Liver (tissue), 9 donors: ENCODE results near the gene TOM1L2. TPM values are rescaled to one million over a fixed set of nuclear protein-coding genes. Genes with fewer than 3 reads are reported as not detected.

Source experiments
- DNase-seq: peaks from one replicate; pipeline ENCODE4 v3.0.0-alpha.2; 2017; ENCODE audit warnings: low spot score
- H3K27ac ChIP-seq, 2 donors: one replicate each; pipeline ENCODE4 v1.7.0; 2013; ENCODE audit warnings: inconsistent platforms in 2 of 2, low read length in 2 of 2, control low read depth in 1 of 2, low read depth in 1 of 2, mild to moderate bottlenecking in 1 of 2
- H3K27me3 ChIP-seq, 4 donors: one replicate each; pipeline versions ENCODE4 v1.6.1 to v1.7.0; 2013; ENCODE audit warnings: low read length in 3 of 4, inconsistent platforms in 1 of 4, mild to moderate bottlenecking in 1 of 4, moderate library complexity in 1 of 4; ENCODE audit not compliant: control insufficient read depth in 4 of 4, insufficient read depth in 4 of 4
- H3K36me3 ChIP-seq, 4 donors: one replicate each; pipeline versions ENCODE4 v1.6.1 to v1.7.0; 2013; ENCODE audit warnings: low read length in 3 of 4, mild to moderate bottlenecking in 3 of 4, low read depth in 1 of 4, moderate library complexity in 1 of 4; ENCODE audit not compliant: control insufficient read depth in 4 of 4, insufficient read depth in 3 of 4
- H3K4me1 ChIP-seq, 4 donors: one replicate each; pipeline versions ENCODE4 v1.6.1 to v1.7.0; 2013; ENCODE audit warnings: low read length in 3 of 4, mild to moderate bottlenecking in 3 of 4, moderate library complexity in 1 of 4; ENCODE audit not compliant: control insufficient read depth in 4 of 4, insufficient read depth in 4 of 4
- H3K4me3 ChIP-seq, 3 donors: one replicate each; pipeline versions ENCODE4 v1.6.1 to v1.7.0; 2013; ENCODE audit warnings: low read length in 3 of 3, control low read depth in 1 of 3, low read depth in 1 of 3, mild to moderate bottlenecking in 1 of 3
- H3K9ac ChIP-seq, 2 donors: one replicate each; pipeline ENCODE4 v1.7.0; 2013; ENCODE audit warnings: low read length in 2 of 2, mild to moderate bottlenecking in 2 of 2, moderate library complexity in 2 of 2, control low read depth in 1 of 2, low read depth in 1 of 2
- H3K9me3 ChIP-seq, 4 donors: one replicate each; pipeline versions ENCODE4 v1.6.1 to v1.7.0; 2013; ENCODE audit warnings: low read length in 3 of 4; ENCODE audit not compliant: control insufficient read depth in 4 of 4
- EGR1 ChIP-seq, 2 donors: IDR thresholded peaks; 2 replicates each; pipeline ENCODE4 v1.6.1; 2016 to 2018; ENCODE audit warnings: antibody characterized with exemption in 2 of 2, low read depth in 2 of 2
- FOXA1 ChIP-seq: IDR thresholded peaks from 2 replicates; pipeline ENCODE4 v1.6.1; 2016; ENCODE audit warnings: antibody characterized with exemption
- FOXA2 ChIP-seq: IDR thresholded peaks from 2 replicates; pipeline ENCODE4 v1.6.1; 2016; ENCODE audit warnings: antibody characterized with exemption
- GABPA ChIP-seq, 2 donors: IDR thresholded peaks in 1 of 2; conservative IDR thresholded peaks in 1 of 2; 2 replicates each; pipeline ENCODE4 v1.6.1; 2016; ENCODE audit warnings: antibody characterized with exemption in 2 of 2, mild to moderate bottlenecking in 1 of 2, moderate library complexity in 1 of 2
- HNF4A ChIP-seq, 2 donors: conservative IDR thresholded peaks; 2 replicates each; pipeline ENCODE4 v1.6.1; 2016; ENCODE audit warnings: antibody characterized with exemption in 2 of 2, mild to moderate bottlenecking in 2 of 2
- HNF4G ChIP-seq: IDR thresholded peaks from 2 replicates; pipeline ENCODE4 v1.6.1; 2016; ENCODE audit warnings: antibody characterized with exemption
- JUND ChIP-seq, 2 donors: IDR thresholded peaks; 2 replicates each; pipeline ENCODE4 v1.6.1; 2016; ENCODE audit warnings: antibody characterized with exemption in 2 of 2
- NR2F2 ChIP-seq: IDR thresholded peaks from 2 replicates; pipeline ENCODE4 v1.6.1; 2016; ENCODE audit warnings: antibody characterized with exemption
- RAD21 ChIP-seq, 2 donors: IDR thresholded peaks; 2 replicates each; pipeline ENCODE4 v1.6.1; 2016; ENCODE audit warnings: antibody characterized with exemption in 2 of 2, mild to moderate bottlenecking in 2 of 2
- RXRA ChIP-seq, 2 donors: IDR thresholded peaks; 2 replicates each; pipeline ENCODE4 v1.6.1; 2017 to 2018; ENCODE audit warnings: antibody characterized with exemption in 2 of 2, mild to moderate bottlenecking in 1 of 2
- SP1 ChIP-seq: IDR thresholded peaks from 2 replicates; pipeline ENCODE4 v1.6.1; 2018; ENCODE audit warnings: antibody characterized with exemption, mild to moderate bottlenecking
- TAF1 ChIP-seq: conservative IDR thresholded peaks from 2 replicates; pipeline ENCODE4 v1.6.1; 2016; ENCODE audit warnings: antibody characterized with exemption, mild to moderate bottlenecking
- YY1 ChIP-seq: IDR thresholded peaks from 2 replicates; pipeline ENCODE4 v1.6.1; 2016; ENCODE audit warnings: antibody characterized with exemption, mild to moderate bottlenecking
- WGBS: extraction: QIAGEN DNeasy Blood & Tissue Kit; methylation state at CpG from one replicate; pipeline ENCODE4 v1.1.7; 2013; 5-methylcytosine and 5-hydroxymethylcytosine counted together
- polyA plus RNA-seq, 2 donors: library from polyadenylated mRNA; stranded (reverse) in 1 of 2; unstranded in 1 of 2; fragments of 200-250 nt in 1 of 2; fragments of >200 nt in 1 of 2; fragmentation: Nextera tagmentation in 1 of 2; extraction: Ambion mirVana in 1 of 2; gene quantifications; one replicate each; pipeline versions ENCODE4 v1.2.1 to v1.2.3, GENCODE V29; 2013 to 2015
- total RNA-seq, 2 donors: library from RNA; depleted of rRNA; stranded (reverse); fragments of >200 nt; gene quantifications; one replicate each; pipeline ENCODE4 v1.2.3, GENCODE V29; 2014
- TF ChIP-seq, protein P1 (sequence below): IDR thresholded peaks from 2 replicates; pipeline ENCODE4 v1.6.1; 2016; ENCODE audit warnings: antibody characterized with exemption
- TF ChIP-seq, protein P2 (sequence below): IDR thresholded peaks from 2 replicates; pipeline ENCODE4 v1.6.1; 2016; ENCODE audit warnings: antibody characterized with exemption
- TF ChIP-seq, protein P3 (sequence below): fragments of 150-350 bp; IDR thresholded peaks from 2 replicates; pipeline ENCODE4 v1.5.1; 2017; ENCODE audit warnings: improper control_type of control experiment, low read depth, low read length; ENCODE audit not compliant: missing input control
- TF ChIP-seq, protein P4 (sequence below): IDR thresholded peaks from 2 replicates; pipeline ENCODE4 v1.6.1; 2016; ENCODE audit warnings: antibody characterized with exemption
- TF ChIP-seq, protein P5 (sequence below): IDR thresholded peaks from 2 replicates; pipeline ENCODE4 v1.6.1; 2016; ENCODE audit warnings: antibody characterized with exemption, mild to moderate bottlenecking
- donor health status: healthy.
- donor health status: healthy.
- donor health status: healthy.
- donor health status: healthy.
- donor health status: healthy.

TOM1L2 gene
- total and polyA plus RNA-seq, 4 donors, result 5.0 to 24.0 (median 9.3) TPM

DNA sequence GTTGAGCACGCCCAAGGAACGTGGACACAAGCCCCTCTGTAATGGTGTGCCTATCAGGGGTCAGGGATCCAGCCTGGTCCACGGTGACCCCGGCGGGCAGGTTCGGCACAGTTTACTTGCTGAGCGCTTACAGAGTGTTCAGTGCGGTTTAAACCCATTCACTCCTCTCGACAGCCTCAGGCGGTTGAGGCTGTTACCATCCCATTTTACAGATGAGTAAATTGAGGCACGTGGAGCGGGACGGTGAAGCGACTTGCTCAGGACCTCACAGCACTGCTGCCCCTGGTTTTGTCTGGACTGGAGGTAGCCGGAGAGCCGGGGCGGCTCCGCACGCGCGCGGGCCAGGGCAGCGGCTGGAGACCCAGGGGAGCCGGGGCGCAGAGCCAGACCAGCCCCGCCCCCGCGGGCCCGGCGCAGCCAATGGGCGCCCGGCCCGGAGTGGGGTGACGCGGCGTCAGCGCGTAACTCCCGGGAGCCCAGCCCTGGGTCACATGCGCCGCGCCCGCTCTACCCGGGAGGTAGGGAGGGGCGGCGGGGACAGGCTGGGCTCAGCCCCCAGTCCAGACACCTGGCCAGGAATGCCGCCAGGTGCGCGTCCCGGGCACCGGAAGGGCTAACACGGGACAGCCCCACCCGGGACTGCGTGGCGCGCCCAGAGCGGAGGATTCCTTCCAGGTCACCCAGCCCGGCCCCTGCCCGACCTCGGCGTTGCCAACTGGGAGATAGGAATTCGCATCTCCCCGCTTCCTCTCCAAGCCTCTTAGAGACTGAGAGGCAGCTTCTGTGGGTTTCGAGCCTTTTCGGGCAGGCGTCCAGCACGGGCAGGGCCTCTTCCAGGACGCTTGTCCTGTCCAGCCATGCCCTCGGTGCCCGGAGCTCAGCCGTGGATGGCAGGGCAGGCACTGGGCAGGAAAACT, 132.2 kb downstream of the TOM1L2 start:
- DNase-seq, result peak; percentile 89
- H3K27me3 ChIP-seq, result no peaks in the 10 kb centered on the region
- H3K36me3 ChIP-seq, result no peaks in the 10 kb centered on the region
- H3K4me1 ChIP-seq, result peaks cover 25 to 55% (median 44%) of the 10 kb centered on the region in 4 donors
- peak overlapping the region; percentile 97 to 100 for H3K27ac ChIP-seq
- H3K9me3 ChIP-seq, result no peaks in the 10 kb centered on the region
- TF ChIP-seq NR2F2, result peak; percentile 21
- TF ChIP-seq RXRA (IDR thresholded peaks at IDR 0.05), result peak; percentile 79 to 80
- peak in 1 of 2 donors; percentile 87 for TF ChIP-seq GABPA (IDR thresholded peaks at IDR 0.05 in 1 of 2, conservative IDR thresholded peaks at IDR 0.05 in 1 of 2)
- TF ChIP-seq, protein P1, sequence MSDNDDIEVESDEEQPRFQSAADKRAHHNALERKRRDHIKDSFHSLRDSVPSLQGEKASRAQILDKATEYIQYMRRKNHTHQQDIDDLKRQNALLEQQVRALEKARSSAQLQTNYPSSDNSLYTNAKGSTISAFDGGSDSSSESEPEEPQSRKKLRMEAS, result peak; percentile 26
- TF ChIP-seq EGR1 (IDR thresholded peaks at IDR 0.05; ENCODE audit: low read depth in 2 of 2), result peak in 1 of 2 donors; percentile 52
- peak in 1 of 2 donors; percentile 55 for TF ChIP-seq RAD21 (IDR thresholded peaks at IDR 0.05)
- TF ChIP-seq SP1, result peak; percentile 81
- no peak for TF ChIP-seq TAF1
- peak; percentile 6 to 64 for TF ChIP-seq HNF4A (conservative IDR thresholded peaks at IDR 0.05)
- TF ChIP-seq YY1, result peak; percentile 52
- TF ChIP-seq, protein P2, sequence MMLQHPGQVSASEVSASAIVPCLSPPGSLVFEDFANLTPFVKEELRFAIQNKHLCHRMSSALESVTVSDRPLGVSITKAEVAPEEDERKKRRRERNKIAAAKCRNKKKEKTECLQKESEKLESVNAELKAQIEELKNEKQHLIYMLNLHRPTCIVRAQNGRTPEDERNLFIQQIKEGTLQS, result no peak
- peak; percentile 10 for TF ChIP-seq FOXA1
- TF ChIP-seq HNF4G, result no peak
- TF ChIP-seq, protein P3, sequence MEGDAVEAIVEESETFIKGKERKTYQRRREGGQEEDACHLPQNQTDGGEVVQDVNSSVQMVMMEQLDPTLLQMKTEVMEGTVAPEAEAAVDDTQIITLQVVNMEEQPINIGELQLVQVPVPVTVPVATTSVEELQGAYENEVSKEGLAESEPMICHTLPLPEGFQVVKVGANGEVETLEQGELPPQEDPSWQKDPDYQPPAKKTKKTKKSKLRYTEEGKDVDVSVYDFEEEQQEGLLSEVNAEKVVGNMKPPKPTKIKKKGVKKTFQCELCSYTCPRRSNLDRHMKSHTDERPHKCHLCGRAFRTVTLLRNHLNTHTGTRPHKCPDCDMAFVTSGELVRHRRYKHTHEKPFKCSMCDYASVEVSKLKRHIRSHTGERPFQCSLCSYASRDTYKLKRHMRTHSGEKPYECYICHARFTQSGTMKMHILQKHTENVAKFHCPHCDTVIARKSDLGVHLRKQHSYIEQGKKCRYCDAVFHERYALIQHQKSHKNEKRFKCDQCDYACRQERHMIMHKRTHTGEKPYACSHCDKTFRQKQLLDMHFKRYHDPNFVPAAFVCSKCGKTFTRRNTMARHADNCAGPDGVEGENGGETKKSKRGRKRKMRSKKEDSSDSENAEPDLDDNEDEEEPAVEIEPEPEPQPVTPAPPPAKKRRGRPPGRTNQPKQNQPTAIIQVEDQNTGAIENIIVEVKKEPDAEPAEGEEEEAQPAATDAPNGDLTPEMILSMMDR, result no peak
- no peak for TF ChIP-seq JUND (IDR thresholded peaks at IDR 0.05)
- TF ChIP-seq, protein P4, sequence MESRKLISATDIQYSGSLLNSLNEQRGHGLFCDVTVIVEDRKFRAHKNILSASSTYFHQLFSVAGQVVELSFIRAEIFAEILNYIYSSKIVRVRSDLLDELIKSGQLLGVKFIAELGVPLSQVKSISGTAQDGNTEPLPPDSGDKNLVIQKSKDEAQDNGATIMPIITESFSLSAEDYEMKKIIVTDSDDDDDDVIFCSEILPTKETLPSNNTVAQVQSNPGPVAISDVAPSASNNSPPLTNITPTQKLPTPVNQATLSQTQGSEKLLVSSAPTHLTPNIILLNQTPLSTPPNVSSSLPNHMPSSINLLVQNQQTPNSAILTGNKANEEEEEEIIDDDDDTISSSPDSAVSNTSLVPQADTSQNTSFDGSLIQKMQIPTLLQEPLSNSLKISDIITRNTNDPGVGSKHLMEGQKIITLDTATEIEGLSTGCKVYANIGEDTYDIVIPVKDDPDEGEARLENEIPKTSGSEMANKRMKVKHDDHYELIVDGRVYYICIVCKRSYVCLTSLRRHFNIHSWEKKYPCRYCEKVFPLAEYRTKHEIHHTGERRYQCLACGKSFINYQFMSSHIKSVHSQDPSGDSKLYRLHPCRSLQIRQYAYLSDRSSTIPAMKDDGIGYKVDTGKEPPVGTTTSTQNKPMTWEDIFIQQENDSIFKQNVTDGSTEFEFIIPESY, result no peak
- TF ChIP-seq, protein P5, sequence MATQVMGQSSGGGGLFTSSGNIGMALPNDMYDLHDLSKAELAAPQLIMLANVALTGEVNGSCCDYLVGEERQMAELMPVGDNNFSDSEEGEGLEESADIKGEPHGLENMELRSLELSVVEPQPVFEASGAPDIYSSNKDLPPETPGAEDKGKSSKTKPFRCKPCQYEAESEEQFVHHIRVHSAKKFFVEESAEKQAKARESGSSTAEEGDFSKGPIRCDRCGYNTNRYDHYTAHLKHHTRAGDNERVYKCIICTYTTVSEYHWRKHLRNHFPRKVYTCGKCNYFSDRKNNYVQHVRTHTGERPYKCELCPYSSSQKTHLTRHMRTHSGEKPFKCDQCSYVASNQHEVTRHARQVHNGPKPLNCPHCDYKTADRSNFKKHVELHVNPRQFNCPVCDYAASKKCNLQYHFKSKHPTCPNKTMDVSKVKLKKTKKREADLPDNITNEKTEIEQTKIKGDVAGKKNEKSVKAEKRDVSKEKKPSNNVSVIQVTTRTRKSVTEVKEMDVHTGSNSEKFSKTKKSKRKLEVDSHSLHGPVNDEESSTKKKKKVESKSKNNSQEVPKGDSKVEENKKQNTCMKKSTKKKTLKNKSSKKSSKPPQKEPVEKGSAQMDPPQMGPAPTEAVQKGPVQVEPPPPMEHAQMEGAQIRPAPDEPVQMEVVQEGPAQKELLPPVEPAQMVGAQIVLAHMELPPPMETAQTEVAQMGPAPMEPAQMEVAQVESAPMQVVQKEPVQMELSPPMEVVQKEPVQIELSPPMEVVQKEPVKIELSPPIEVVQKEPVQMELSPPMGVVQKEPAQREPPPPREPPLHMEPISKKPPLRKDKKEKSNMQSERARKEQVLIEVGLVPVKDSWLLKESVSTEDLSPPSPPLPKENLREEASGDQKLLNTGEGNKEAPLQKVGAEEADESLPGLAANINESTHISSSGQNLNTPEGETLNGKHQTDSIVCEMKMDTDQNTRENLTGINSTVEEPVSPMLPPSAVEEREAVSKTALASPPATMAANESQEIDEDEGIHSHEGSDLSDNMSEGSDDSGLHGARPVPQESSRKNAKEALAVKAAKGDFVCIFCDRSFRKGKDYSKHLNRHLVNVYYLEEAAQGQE, result peak; percentile 58
- TF ChIP-seq FOXA2, result no peak
- peak overlapping the region; percentile 18 to 58 (median 28) for H3K4me3 ChIP-seq
- 2% methylated on average over 71 of the region's 71 CpGs for WGBS
- peak overlapping the region; percentile 6 to 45 for H3K9ac ChIP-seq
